Kidney epithelial cell (primary cell): ENCODE measurements around the gene NHSL2. TPM values are rescaled to one million over a fixed set of nuclear protein-coding genes. Genes with fewer than 3 reads are reported as not detected.

Experiments used
- DNase-seq: peaks from one replicate; pipeline ENCODE4 v3.0.0-alpha.2; 2010; ENCODE audit warnings: low read depth
- H3K27me3 ChIP-seq: 2 replicates; pipeline ENCODE4 v1.6.0; 2011; ENCODE audit warnings: low read length; ENCODE audit not compliant: control insufficient read depth, insufficient read depth
- H3K36me3 ChIP-seq: 2 replicates; pipeline ENCODE4 v1.5.1; 2011; ENCODE audit warnings: low read length; ENCODE audit not compliant: control insufficient read depth, insufficient read depth
- H3K4me3 ChIP-seq: 2 replicates; pipeline ENCODE4 v1.5.1; 2011; ENCODE audit warnings: low read depth, mild to moderate bottlenecking, control low read depth, low read length
- CTCF ChIP-seq: IDR thresholded peaks from 2 replicates; pipeline ENCODE4 v1.5.1; 2011; ENCODE audit warnings: mild to moderate bottlenecking, moderate library complexity, low read length, control low read depth, inconsistent platforms; ENCODE audit not compliant: insufficient read depth, poor library complexity, severe bottlenecking
- total RNA-seq: library from RNA; depleted of rRNA; stranded (reverse); fragments of >200 nt; gene quantifications from 2 replicates; pipeline ENCODE4 v1.2.3, GENCODE V29; 2015

NHSL2 gene
- total RNA-seq, 1 donor from 2014 or later: 1.4 TPM

- no peaks in the 10 kb centered on the region for H3K27me3 ChIP-seq
- H3K36me3 ChIP-seq: no peaks in the 10 kb centered on the region
- no peak overlapping the region for H3K4me3 ChIP-seq
- peak; percentile 64 for TF ChIP-seq CTCF
- DNase-seq: no peak
Measured at GRCh38 chrX:71998836-71999509, 88.3 kb downstream of the NHSL2 start.

DNA sequence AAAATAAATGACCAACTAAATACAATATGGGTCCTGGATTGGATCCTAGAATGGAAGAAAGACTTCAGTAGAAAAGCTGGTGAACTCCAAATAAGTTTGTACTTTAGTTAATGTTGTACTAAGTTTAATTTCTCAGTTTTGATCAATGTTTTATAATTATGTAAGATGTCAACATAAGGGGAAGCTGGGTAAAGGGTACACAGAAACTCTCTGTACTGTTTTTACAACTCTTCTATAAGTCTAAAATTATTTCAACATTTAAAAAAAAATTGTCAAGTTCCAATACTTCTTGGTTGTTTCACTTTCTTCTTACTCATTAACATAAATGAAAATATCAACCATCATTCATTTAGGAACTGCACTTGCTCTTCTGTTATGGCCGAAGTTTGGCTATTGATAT is 88.9 kb downstream of the NHSL2 start:
- H3K27me3 ChIP-seq: no peaks in the 10 kb centered on the region
- no peaks in the 10 kb centered on the region for H3K36me3 ChIP-seq
- DNase-seq: no peak
- no peak overlapping the region for H3K4me3 ChIP-seq
- no peak for TF ChIP-seq CTCF

- Histone ChIP-seq H3K27me3 (no peaks in the 10 kb centered on the region), H3K36me3 (no peaks in the 10 kb centered on the region), H3K4me3 (no peak overlapping the region)
- TF ChIP-seq CTCF: no peak
- no peak for DNase-seq
Measured at GRCh38 chrX:72001471-72001870, 90.8 kb downstream of the NHSL2 start.

GRCh38 chrX:72001906-72002305 is 91.3 kb downstream of the NHSL2 start:
- Histone ChIP-seq H3K4me3 (no peak overlapping the region), H3K27me3 (peaks cover 2% of the 10 kb centered on the region), H3K36me3 (no peaks in the 10 kb centered on the region)
- TF ChIP-seq CTCF: no peak
- DNase-seq: no peak

- Histone ChIP-seq H3K36me3 (no peaks in the 10 kb centered on the region), H3K4me3 (no peak overlapping the region), H3K27me3 (peaks cover 2% of the 10 kb centered on the region)
- TF ChIP-seq CTCF: no peak
- DNase-seq: no peak
Measured at GRCh38 chrX:72002875-72003274, 92.2 kb downstream of the NHSL2 start.

DNA sequence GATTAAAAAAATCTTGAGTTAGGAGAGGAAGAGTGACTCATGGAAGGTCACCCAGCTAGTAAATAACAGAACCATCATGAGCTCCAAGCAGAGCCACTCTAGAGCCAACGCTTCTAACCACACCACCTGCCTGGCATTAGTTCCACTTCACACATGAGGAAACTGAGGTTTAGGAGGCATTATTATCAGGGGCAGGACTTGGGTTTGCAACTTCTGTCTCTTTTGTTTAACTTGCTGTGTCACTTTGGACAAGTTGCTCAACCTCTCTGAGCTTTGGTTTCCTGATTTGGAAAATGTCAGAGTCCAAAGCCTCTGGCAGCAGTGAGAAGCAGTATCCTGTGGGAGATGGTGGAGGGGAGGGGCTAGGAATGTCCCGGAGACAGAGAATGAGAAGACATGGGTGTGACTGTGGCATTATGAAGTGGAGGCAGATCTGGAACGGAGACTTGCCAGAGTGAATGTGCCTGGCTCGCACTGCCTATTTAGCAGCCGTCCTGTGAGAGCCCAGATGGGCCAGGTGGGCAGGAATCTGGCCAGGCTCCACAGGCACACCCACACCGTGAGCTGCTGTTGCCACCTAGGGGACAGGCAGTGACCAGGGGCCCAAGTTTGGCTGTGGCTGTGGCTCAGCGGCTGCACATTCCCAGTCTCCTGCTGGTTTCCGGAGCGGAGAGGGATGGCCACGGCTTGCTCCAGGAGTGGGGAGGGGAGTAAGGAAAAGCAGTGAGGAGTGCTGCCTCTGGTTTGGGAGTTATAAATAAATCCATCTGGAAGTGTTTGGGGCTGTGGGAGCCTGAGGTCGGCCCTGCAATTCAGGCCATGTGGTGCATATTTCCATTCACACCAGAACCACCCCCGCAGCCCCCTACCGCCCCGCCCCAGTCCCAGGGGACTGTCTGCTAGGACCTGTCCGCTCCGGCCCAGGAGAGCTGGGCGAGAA is 93.4 kb downstream of the NHSL2 start:
- H3K27me3 ChIP-seq: peaks cover 4% of the 10 kb centered on the region
- no peak overlapping the region for H3K4me3 ChIP-seq
- TF ChIP-seq CTCF: peak; percentile 46
- DNase-seq: no peak
- no peaks in the 10 kb centered on the region for H3K36me3 ChIP-seq
